GM12891 (cell line): ENCODE data around the gene SLC29A1.

Source experiments
- POLR2A ChIP-seq: IDR thresholded peaks from 2 replicates; pipeline ENCODE4 v1.6.1; 2011; ENCODE audit warnings: low read depth, low read length, control low read depth
- POU2F2 ChIP-seq: IDR thresholded peaks from 2 replicates; pipeline ENCODE4 v1.6.1; 2011; ENCODE audit warnings: low read depth, mild to moderate bottlenecking, control low read depth, low read length, moderate library complexity

GRCh38 chr6:44266347-44266746 lies 43.0 kb downstream of the SLC29A1 start:
- TF ChIP-seq POU2F2, result no peak
- no peak for TF ChIP-seq POLR2A
